Epithelial cell of proximal tubule (primary cell): ENCODE results near the gene ENHO. TPM values are rescaled to one million over a fixed set of nuclear protein-coding genes. Genes with fewer than 3 reads are reported as not detected.
"Not testable (repeated sequence)": the region's sequence is repeated elsewhere in the genome, so short reads cannot be mapped to it uniquely, and the experiment has no call there.

Source experiments
- DNase-seq: peaks from one replicate; pipeline ENCODE4 v3.0.0-alpha.2; 2011; ENCODE audit warnings: low read depth
- H3K4me3 ChIP-seq: 2 replicates; pipeline ENCODE4 v1.5.1; 2011; ENCODE audit warnings: low read depth, mild to moderate bottlenecking, low read length
- total RNA-seq: library from RNA; depleted of rRNA; stranded (reverse); fragments of >200 nt; gene quantifications from 2 replicates; pipeline ENCODE4 v1.2.3, GENCODE V29; 2015
- TF ChIP-seq, protein P1 (sequence below): conservative IDR thresholded peaks from 2 replicates; pipeline ENCODE4 v1.5.1; 2012; ENCODE audit warnings: low read depth, mild to moderate bottlenecking, low read length

The ENHO gene
- total RNA-seq, 1 donor from 2014 or later = 0.75 TPM

DNA sequence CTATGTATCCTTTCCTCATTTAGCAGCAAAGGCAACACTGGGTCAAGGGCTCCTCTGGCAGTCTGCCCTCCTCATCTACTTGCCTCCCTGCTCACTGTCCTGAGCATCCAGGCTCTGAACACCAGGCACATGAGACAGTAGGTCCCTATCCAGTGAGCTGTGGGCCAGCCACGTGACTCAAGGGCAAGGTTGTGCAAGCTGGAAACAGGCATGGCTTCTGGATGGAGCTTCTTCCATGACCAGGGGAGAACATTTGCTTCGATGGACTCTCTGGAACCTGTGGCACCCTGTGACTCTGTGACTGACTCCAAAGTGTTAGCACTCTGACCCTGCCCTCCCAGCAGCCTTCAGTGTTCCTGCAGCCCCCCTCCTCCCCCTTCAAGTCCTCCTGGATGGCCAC lies 31.2 kb downstream of the ENHO start:
- TF ChIP-seq, protein P1, sequence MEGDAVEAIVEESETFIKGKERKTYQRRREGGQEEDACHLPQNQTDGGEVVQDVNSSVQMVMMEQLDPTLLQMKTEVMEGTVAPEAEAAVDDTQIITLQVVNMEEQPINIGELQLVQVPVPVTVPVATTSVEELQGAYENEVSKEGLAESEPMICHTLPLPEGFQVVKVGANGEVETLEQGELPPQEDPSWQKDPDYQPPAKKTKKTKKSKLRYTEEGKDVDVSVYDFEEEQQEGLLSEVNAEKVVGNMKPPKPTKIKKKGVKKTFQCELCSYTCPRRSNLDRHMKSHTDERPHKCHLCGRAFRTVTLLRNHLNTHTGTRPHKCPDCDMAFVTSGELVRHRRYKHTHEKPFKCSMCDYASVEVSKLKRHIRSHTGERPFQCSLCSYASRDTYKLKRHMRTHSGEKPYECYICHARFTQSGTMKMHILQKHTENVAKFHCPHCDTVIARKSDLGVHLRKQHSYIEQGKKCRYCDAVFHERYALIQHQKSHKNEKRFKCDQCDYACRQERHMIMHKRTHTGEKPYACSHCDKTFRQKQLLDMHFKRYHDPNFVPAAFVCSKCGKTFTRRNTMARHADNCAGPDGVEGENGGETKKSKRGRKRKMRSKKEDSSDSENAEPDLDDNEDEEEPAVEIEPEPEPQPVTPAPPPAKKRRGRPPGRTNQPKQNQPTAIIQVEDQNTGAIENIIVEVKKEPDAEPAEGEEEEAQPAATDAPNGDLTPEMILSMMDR = no peak
- no peak for DNase-seq
- H3K4me3 ChIP-seq = no peak overlapping the region

DNA sequence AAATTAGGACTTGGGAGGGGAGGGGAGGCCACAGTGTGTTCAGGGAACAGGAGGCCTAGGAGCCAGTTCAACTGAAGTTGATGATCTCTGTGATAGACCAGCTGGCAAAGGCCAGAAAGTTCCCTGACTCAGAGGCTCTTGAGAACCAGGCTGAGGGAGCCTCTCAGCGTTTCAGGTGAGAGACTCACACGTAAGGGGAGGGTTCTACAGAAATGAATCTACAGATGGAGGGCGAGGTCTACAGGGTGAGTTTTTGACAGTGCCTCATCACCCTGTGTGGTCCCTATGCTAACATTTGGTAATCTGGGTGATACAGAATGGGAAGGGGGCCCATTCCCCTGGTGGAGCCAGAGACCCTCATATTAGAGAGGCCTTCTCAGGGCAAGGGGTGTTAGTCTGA lies 32.0 kb downstream of the ENHO start:
- no peak overlapping the region for H3K4me3 ChIP-seq
- no peak for DNase-seq
- TF ChIP-seq, protein P1 = no peak

DNA sequence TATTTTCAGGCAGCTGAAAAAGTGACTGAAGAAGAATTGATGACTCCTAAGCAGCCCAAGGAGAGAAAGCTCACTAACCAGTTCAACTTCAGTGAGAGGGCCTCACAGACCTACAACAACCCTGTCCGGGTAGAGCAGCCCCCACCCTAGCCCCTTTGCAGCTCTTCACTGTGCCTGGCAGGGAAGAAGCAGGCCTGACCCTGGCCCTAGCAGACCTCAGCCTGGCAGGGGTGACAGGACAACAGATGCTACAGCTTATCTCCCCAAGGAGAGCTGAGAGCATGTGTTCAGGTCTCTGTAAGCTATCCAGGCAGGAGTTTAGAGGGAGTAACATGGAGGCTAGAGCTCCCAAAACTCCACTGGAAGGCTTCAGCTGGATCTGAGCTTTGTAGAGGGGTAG lies 32.4 kb downstream of the ENHO start:
- H3K4me3 ChIP-seq = no peak overlapping the region
- TF ChIP-seq, protein P1 = no peak

GRCh38 chr9:34486572-34486971 lies 36.2 kb downstream of the ENHO start:
- TF ChIP-seq, protein P1 = no peak
- DNase-seq = no peak
- H3K4me3 ChIP-seq = no peak overlapping the region

More for the DNA sequence above, 32.4 kb downstream of the ENHO start:
- no peak for DNase-seq

- TF ChIP-seq, protein P1 = no peak
- no peak for DNase-seq
Observed at GRCh38 chr9:34485822-34486221, 37.0 kb downstream of the ENHO start.

DNA sequence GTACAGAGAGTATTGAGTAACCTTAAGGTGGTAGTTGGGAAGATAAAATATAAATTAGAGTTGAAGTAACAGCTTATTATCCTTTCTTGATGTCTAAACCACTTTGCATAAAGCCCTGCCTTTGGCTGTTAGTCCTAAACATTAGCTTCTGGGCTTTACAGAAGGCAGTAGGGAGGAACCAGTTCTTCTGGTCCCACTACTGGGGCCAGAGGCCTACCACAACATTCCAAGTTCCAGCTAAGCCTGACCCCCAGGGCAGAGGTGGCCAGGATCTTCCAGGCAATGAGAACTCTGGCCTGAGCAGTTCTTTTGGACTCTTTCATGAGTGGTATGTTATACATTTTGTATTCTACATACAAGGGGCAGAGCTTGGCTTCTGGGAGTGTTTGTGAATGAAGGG lies 38.1 kb downstream of the ENHO start:
- TF ChIP-seq, protein P1 = no peak
- H3K4me3 ChIP-seq = no peak overlapping the region
- no peak for DNase-seq

More at GRCh38 chr9:34485822-34486221, 37.0 kb downstream of the ENHO start:
- H3K4me3 ChIP-seq = no peak overlapping the region

DNA sequence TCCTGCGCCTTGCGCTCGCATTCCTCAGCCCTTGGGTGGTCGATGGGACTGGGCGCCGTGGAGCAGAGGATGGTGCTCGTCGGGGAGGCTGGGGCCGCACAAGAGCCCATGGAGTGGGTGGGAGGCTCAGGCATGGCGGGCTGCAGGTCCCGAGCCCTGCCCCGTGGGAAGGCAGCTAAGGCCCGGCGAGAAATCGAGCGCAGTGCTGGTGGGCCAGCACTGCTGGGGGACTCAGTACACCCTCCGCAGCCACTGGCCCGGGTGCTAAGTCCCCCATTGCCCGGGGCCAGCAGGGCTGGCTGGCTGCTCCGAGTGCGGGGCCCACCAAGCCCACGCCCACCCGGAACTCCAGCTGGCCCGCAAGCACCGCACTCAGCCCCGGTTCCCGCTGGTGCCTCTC lies 40.0 kb downstream of the ENHO start:
- H3K4me3 ChIP-seq, DNase-seq: not testable (repeated sequence)

GRCh38 chr9:34481620-34482019 lies 41.2 kb downstream of the ENHO start:
- not testable (repeated sequence) for H3K4me3 ChIP-seq, DNase-seq
